Stimulated activated memory B cell treated with anti-CD40 and anti-IgM and Interleukin-4, amounts not matched to agents 10 μg/mL and 1 μg/mL and 100 μg/mL, for 72 hours (primary cell): Measurements from ENCODE around the gene LATS1.
"Not testable (repeated sequence)": the region's sequence is repeated elsewhere in the genome, so short reads cannot be mapped to it uniquely, and the experiment has no call there.

Source experiments
- ATAC-seq: fragments of 150-1000 bp; cut with Tn5 transposase; 2 replicates; pipeline ENCODE4 v1.10.0; 2021
- H3K27ac Mint-ChIP-seq: one replicate; pipeline ENCODE4 v1.8.0; 2022; ENCODE audit warnings: mild to moderate bottlenecking, mixed read lengths
- H3K27me3 Mint-ChIP-seq: one replicate; pipeline ENCODE4 v1.8.0; 2022; ENCODE audit warnings: mixed read lengths
- H3K36me3 Mint-ChIP-seq: one replicate; pipeline ENCODE4 v1.8.0; 2022; ENCODE audit warnings: mixed read lengths
- H3K4me1 Mint-ChIP-seq: one replicate; pipeline ENCODE4 v1.8.0; 2022; ENCODE audit warnings: mixed read lengths
- H3K4me3 Mint-ChIP-seq: one replicate; pipeline ENCODE4 v1.8.0; 2022; ENCODE audit warnings: mild to moderate bottlenecking, moderate library complexity, mixed read lengths
- H3K9me3 Mint-ChIP-seq: one replicate; pipeline ENCODE4 v1.8.0; 2022; ENCODE audit warnings: mixed read lengths

LATS1 gene

DNA sequence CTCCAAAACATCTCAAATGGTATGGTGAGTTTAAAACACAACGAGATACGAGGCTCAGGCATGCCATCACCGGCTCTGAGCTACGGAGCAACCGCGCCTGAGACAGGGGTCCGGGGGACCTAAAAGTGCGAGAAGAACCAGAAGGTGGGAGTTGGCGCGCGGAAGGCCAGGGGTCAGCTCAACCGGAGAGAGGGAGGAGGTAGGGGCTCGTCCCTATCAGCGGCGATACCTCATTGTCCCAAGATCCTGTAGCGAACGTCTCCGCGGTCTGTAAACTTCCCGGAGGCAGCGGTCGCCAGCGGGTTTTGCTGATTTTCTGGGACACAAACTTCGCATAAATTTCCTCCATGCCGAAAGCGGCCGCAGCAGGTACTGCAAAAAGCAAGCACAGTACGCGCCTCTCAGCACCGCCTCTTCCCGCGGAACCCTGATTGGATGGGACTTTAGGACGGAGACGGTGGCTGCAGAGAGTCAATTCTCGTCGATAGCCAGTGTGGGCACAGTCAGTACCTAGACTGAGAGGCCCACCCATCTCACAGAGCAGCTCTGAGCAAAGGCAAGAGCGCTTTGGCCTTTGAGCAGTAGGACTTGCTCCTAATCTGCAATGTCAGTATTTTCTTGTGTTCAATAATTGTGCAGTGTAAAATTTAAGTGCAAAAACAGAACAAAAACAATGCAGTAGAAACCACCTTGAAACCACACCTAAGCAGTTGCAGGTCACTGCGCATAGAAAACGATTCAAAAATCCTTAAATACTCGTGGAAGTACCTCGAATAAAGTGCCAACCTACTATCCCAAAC, 28.4 kb upstream of the LATS1 start, which contains the start of gene NUP43:
Gene NUP43 (minus strand): TSS at position 383 of the 800 bp plus-strand sequence. CDS start 34 bp downstream, at position 349.
- H3K27me3 Mint-ChIP-seq = no peaks in the 10 kb centered on the region
- H3K36me3 Mint-ChIP-seq = peaks cover 5% of the 10 kb centered on the region
- peaks cover 24% of the 10 kb centered on the region for H3K4me1 Mint-ChIP-seq
- peak; percentile 80 for ATAC-seq
- no peaks in the 10 kb centered on the region for H3K9me3 Mint-ChIP-seq
- peak within 1 kb of the TSS; percentile 96 for H3K4me3 Mint-ChIP-seq
- peak within 1 kb of the TSS; percentile 88 for H3K27ac Mint-ChIP-seq

DNA sequence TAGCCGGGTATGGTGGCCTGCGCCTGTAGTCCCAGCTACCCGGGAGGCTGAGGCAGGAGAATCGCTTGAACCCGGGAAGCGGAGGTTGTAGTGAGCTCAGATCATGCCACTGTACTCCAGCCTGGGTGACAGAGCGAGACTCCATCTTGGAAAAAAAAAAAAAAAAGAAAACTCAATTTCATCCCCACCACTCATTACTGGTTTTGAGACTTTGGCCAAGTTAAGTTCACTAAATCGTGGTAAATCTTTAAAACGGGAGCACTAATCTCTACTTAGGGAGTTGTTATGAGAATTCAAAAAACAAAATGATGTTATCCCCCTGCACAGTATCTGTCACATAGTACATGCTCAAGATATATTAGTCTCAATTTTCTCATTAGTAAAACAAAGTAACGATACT, 27.4 kb upstream of the LATS1 start:
- not testable (repeated sequence) for ATAC-seq, H3K9me3 Mint-ChIP-seq, H3K27me3 Mint-ChIP-seq
- Mint-ChIP-seq H3K4me1 (peaks cover 14% of the 10 kb centered on the region), H3K27ac (peak overlapping the region; percentile 88), H3K4me3 (peak overlapping the region; percentile 96), H3K36me3 (peaks cover 12% of the 10 kb centered on the region)

DNA sequence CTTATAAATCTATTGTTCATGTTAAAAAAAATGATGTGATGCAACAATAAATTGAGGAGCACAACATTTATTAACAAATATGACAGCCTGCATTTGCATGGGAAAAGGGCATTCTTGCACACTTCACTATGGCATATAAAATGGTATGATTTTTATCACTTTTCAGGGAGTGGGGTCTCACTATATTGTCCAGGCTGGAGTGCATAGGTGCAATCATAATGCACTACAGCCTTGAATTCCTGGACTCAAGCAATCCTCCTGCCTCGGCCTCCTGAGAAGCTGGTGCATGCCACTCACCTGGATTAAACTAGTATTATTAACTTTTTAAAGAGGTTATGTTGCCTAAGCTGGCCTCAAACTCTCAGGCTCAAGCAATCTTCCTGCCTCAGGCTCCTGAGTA, 17.0 kb upstream of the LATS1 start:
- H3K9me3 Mint-ChIP-seq = no peaks in the 10 kb centered on the region
- no peak overlapping the region for H3K4me3 Mint-ChIP-seq
- no peaks in the 10 kb centered on the region for H3K4me1 Mint-ChIP-seq
- no peak for ATAC-seq
- H3K36me3 Mint-ChIP-seq = peaks cover 24% of the 10 kb centered on the region
- no peak overlapping the region for H3K27ac Mint-ChIP-seq
- no peaks in the 10 kb centered on the region for H3K27me3 Mint-ChIP-seq

DNA sequence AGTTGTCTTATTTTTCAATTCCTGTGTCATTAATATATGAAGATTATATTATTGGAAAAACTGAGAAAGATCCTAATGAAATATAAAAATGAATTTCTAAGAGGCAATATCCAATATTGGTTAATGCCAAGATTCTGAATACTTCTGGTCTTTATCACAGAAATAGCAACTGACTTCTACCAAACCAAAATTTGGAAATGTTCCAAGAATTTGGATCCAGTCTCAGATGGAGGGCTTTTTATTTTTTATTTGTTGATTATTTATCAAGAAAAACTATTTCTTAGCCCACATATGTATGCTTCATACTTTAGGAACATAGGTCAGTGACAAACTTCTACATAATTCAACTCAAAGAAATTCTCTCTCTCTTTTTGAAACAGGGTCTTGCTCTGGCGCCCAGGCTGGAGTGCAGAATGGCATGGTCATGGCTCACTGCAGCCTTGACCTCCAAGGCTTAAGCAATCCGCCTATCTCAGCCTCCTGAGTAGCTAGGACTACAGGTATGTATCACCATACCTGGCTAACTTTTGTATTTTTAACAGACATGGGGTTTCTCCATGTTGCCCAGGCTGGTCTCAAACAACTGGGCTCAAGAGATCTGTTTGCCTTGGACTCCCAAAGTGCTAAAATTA, 15.3 kb upstream of the LATS1 start:
- Mint-ChIP-seq H3K4me3 (no peak overlapping the region), H3K36me3 (peaks cover 22% of the 10 kb centered on the region), H3K27ac (no peak overlapping the region), H3K4me1 (peaks cover 9% of the 10 kb centered on the region), H3K27me3 (no peaks in the 10 kb centered on the region), H3K9me3 (no peaks in the 10 kb centered on the region)
- ATAC-seq = no peak

DNA sequence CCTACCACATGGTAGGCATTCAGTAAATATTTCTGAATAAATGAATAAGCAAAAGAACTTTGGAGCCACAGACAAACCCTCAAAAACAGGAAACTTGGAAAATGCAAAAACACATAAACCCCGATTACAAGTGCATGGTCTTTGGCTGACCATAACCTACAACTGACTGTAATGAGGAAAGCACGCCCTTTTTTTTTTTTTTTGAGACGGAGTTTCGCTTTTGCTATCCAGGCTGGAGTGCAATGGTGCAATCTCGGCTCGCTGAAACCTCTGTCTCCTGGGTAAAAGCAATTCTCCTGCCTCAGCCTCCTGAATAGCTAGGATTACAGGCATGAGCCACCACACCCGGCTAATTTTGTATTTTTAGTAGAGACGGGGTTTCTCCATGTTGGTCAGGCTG, 11.9 kb upstream of the LATS1 start:
- Mint-ChIP-seq H3K27me3 (no peaks in the 10 kb centered on the region), H3K4me1 (peaks cover 12% of the 10 kb centered on the region), H3K36me3 (peaks cover 17% of the 10 kb centered on the region), H3K27ac (peak overlapping the region; percentile 4), H3K4me3 (no peak overlapping the region), H3K9me3 (no peaks in the 10 kb centered on the region)
- no peak for ATAC-seq

DNA sequence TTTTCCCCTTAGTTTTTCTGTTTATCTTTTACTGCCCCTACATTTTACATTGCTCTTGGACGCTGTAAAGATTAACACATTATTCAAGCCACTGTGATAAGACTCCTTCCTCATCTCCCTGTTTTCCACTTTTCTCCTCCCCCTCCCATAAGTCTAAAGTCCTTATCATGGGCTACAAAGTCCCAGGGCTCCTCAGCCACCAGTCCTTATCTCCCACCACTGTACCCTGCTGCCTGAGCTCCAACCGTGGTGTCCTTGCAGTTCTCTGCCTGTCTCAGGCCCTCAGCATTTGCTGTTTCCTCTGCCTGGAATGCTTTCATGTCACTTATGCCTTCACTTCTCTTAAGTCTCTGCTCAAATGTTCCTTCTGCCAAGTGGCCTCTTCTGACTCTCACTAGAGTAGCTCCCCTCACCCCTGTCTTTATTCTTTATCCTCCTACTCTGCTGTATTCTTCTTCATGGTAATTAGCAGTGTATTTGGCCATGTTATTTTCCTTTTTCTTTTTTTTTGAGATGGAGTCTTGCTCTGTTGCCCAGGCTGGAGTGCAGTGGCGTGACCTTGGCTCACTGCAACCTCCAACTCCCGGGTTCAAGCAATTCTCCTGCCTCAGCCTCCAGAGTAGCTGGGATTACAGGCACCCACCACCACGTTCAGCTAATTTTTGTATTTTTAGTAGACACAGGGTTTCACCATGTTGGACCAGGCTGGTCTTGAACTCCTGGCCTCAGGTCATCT, 10.8 kb upstream of the LATS1 start:
- ATAC-seq = no peak
- H3K36me3 Mint-ChIP-seq = peaks cover 23% of the 10 kb centered on the region
- H3K4me1 Mint-ChIP-seq = peaks cover 12% of the 10 kb centered on the region
- no peaks in the 10 kb centered on the region for H3K27me3 Mint-ChIP-seq
- H3K4me3 Mint-ChIP-seq = no peak overlapping the region
- no peaks in the 10 kb centered on the region for H3K9me3 Mint-ChIP-seq
- H3K27ac Mint-ChIP-seq = peak overlapping the region; percentile 4

DNA sequence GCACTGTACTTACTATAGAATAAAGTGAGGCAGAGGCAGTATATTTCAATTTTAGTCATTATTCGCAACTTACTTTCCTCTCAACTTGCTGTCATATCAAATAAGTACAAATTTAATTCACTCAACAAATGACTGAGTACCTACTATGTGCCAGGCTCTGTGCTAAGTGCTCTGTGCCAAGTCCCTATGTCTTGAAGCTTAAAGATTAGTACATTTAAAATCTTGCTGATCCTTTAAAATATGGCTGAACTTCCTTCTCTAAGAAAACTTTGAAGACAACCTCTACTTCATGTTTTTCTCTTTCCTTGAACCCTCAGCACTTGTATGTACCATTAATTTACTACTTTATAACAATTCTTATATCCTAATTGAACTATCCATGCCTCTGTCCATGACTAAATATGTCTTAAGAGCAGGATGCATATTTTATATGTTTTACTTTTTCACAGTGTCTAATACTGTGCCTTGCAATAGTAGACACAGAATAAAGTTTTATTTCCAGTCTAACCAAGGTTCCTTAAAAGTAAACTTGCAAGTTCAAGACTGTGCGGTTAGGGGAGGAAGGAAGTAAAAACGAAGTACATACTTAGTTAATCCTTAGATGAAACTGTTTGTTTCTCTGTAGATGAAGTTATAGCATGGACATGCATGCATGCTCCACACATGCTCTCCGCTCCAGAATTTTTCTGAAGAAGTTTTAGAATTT, 10.0 kb upstream of the LATS1 start:
- Mint-ChIP-seq H3K4me3 (no peak overlapping the region), H3K4me1 (peaks cover 12% of the 10 kb centered on the region), H3K27me3 (no peaks in the 10 kb centered on the region), H3K27ac (peak overlapping the region; percentile 4), H3K9me3 (no peaks in the 10 kb centered on the region), H3K36me3 (peaks cover 23% of the 10 kb centered on the region)
- ATAC-seq = no peak

GRCh38 chr6:149725785-149726184, 7.9 kb upstream of the LATS1 start:
- H3K4me1 Mint-ChIP-seq = peaks cover 12% of the 10 kb centered on the region
- H3K9me3 Mint-ChIP-seq = no peaks in the 10 kb centered on the region

DNA sequence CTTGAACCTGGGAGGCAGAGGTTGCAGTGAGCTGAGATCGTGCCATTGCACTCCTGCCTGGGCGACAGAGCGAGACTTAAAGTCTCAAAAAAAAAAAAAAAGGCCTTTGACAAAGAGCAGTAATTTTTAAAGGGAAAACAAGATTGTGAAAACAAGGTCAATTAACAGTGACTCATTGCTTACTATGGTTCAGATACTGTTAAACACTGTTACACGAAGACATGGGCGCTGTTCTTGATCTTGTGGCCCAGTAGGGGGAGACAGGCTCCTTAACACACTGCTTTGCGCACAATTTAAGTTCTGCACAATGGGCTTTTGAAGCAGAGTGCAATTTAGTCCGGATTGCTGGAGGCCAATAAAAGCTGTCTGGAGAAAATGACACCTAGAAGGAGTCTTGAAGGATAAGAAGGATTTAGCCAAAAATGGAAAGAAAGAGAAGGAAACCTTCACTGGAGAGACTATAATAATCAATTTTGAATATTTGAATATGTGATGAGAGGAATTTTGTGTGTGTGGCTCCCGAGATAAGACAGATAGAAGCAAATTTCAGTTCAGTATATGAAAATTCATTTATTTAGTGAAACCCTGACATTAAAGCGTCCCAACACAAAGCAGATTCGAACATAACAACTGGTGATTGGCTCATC, 6.0 kb upstream of the LATS1 start:
- Mint-ChIP-seq H3K27me3 (no peaks in the 10 kb centered on the region), H3K27ac (no peak overlapping the region), H3K4me3 (no peak overlapping the region), H3K36me3 (peaks cover 22% of the 10 kb centered on the region), H3K9me3 (no peaks in the 10 kb centered on the region), H3K4me1 (peaks cover 10% of the 10 kb centered on the region)
- ATAC-seq = peak; percentile 61

More at GRCh38 chr6:149725785-149726184, 7.9 kb upstream of the LATS1 start:
- Mint-ChIP-seq H3K4me3 (no peak overlapping the region), H3K27ac (no peak overlapping the region), H3K27me3 (no peaks in the 10 kb centered on the region), H3K36me3 (peaks cover 23% of the 10 kb centered on the region)
- ATAC-seq = no peak

GRCh38 chr6:149723262-149723661, 5.4 kb upstream of the LATS1 start:
- H3K27me3 Mint-ChIP-seq = no peaks in the 10 kb centered on the region
- no peak overlapping the region for H3K4me3 Mint-ChIP-seq
- H3K4me1 Mint-ChIP-seq = peaks cover 4% of the 10 kb centered on the region
- no peak overlapping the region for H3K27ac Mint-ChIP-seq
- no peak for ATAC-seq
- H3K9me3 Mint-ChIP-seq = no peaks in the 10 kb centered on the region
- peaks cover 15% of the 10 kb centered on the region for H3K36me3 Mint-ChIP-seq

- Mint-ChIP-seq H3K4me3 (no peak overlapping the region), H3K27ac (no peak overlapping the region)
These were observed 1.6 kb upstream of the LATS1 start for GRCh38 chr6:149719531-149719930.

GRCh38 chr6:149717255-149717587, 680 bp downstream of the LATS1 start:
- Mint-ChIP-seq H3K4me3 (peak overlapping the region; percentile 95), H3K4me1 (peaks cover 20% of the 10 kb centered on the region), H3K9me3 (no peaks in the 10 kb centered on the region), H3K27me3 (no peaks in the 10 kb centered on the region), H3K36me3 (no peaks in the 10 kb centered on the region), H3K27ac (peak overlapping the region; percentile 97)
- no peak for ATAC-seq

More at GRCh38 chr6:149719531-149719930, 1.6 kb upstream of the LATS1 start:
- peaks cover 16% of the 10 kb centered on the region for H3K4me1 Mint-ChIP-seq
- H3K9me3 Mint-ChIP-seq = no peaks in the 10 kb centered on the region
- no peak for ATAC-seq
- no peaks in the 10 kb centered on the region for H3K27me3 Mint-ChIP-seq
- peaks cover 6% of the 10 kb centered on the region for H3K36me3 Mint-ChIP-seq

GRCh38 chr6:149716181-149716963, 1.5 kb downstream of the LATS1 start:
- peak overlapping the region; percentile 61 for H3K27ac Mint-ChIP-seq
- H3K27me3 Mint-ChIP-seq = no peaks in the 10 kb centered on the region
- peak overlapping the region; percentile 72 for H3K4me3 Mint-ChIP-seq
- H3K36me3 Mint-ChIP-seq = peaks cover 6% of the 10 kb centered on the region
- ATAC-seq = no peak
- no peaks in the 10 kb centered on the region for H3K9me3 Mint-ChIP-seq
- H3K4me1 Mint-ChIP-seq = peaks cover 20% of the 10 kb centered on the region

DNA sequence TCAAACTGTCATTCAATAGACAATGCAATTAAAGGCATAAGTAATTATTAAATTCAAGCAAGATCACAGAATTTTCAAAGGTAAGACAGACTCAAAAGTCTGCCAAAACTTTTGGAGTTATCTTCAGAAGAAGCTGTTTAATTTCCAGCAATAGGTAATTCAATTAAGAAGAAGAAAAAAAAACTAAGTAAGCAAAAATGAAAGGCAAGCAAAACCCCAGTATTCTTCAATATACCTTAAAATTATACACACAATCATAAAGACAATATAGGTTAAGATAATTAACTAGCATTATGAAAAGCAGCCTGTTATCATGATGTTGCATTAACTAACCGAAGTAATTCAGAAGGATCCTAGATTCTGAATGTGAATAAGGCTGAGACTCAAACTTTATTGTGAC, 3.5 kb downstream of the LATS1 start:
- ATAC-seq = no peak
- Mint-ChIP-seq H3K36me3 (peaks cover 14% of the 10 kb centered on the region), H3K27me3 (no peaks in the 10 kb centered on the region), H3K4me3 (no peak overlapping the region), H3K27ac (no peak overlapping the region), H3K4me1 (peaks cover 36% of the 10 kb centered on the region), H3K9me3 (no peaks in the 10 kb centered on the region)
